Measurements from ENCODE around the gene ATOSA. TPM values are rescaled to one million over a fixed set of nuclear protein-coding genes. Genes with fewer than 3 reads are reported as not detected.

The ATOSA gene
- total RNA-seq, 1 experiment from 2014 or later = 21.3 TPM

GRCh38 chr15:52715411-52715810 is 36.2 kb upstream of the ATOSA start:
- Mint-ChIP-seq H3K4me3 (ENCODE audit: unreplicated experiment) (no peak overlapping the region), H3K9me3 (ENCODE audit: unreplicated experiment) (no peaks in the 10 kb centered on the region), H3K27me3 (ENCODE audit: insufficient read depth, unreplicated experiment) (no peaks in the 10 kb centered on the region), H3K27ac (ENCODE audit: low read depth, unreplicated experiment) (no peak overlapping the region), H3K36me3 (ENCODE audit: insufficient read depth, unreplicated experiment) (no peaks in the 10 kb centered on the region), H3K4me1 (ENCODE audit: insufficient read depth, unreplicated experiment) (peaks cover 5% of the 10 kb centered on the region)
- BruUV-seq (replicated peaks) = no TSS peak
- no peak for DNase-seq (ENCODE audit: unreplicated experiment)
- intact Hi-C loops (cut with micrococcal nuclease) = no loop called here
- POLR2A ChIA-PET = no interaction called here
- no peak for TF ChIP-seq CTCF (IDR thresholded peaks at IDR 0.05; ENCODE audit: unreplicated experiment)
- CTCF ChIA-PET = interaction anchor here (0.6 kb wide), 1 partner anchor 499 kb away, joined by 3 read pairs; no protein-coding TSS in a partner anchor

- no peak for TF ChIP-seq CTCF (IDR thresholded peaks at IDR 0.05; ENCODE audit: unreplicated experiment)
- Mint-ChIP-seq H3K27me3 (ENCODE audit: insufficient read depth, unreplicated experiment) (no peaks in the 10 kb centered on the region), H3K36me3 (ENCODE audit: insufficient read depth, unreplicated experiment) (no peaks in the 10 kb centered on the region), H3K9me3 (ENCODE audit: unreplicated experiment) (no peaks in the 10 kb centered on the region), H3K4me1 (ENCODE audit: insufficient read depth, unreplicated experiment) (peaks cover 3% of the 10 kb centered on the region), H3K27ac (ENCODE audit: low read depth, unreplicated experiment) (no peak overlapping the region), H3K4me3 (ENCODE audit: unreplicated experiment) (no peak overlapping the region)
- POLR2A ChIA-PET = no interaction called here
- CTCF ChIA-PET = no interaction called here
- no peak for DNase-seq (ENCODE audit: unreplicated experiment)
- intact Hi-C loops (cut with micrococcal nuclease) = no loop called here
- no TSS peak for BruUV-seq (replicated peaks)
These were observed 35.8 kb upstream of the ATOSA start for GRCh38 chr15:52714968-52715367.

DNA sequence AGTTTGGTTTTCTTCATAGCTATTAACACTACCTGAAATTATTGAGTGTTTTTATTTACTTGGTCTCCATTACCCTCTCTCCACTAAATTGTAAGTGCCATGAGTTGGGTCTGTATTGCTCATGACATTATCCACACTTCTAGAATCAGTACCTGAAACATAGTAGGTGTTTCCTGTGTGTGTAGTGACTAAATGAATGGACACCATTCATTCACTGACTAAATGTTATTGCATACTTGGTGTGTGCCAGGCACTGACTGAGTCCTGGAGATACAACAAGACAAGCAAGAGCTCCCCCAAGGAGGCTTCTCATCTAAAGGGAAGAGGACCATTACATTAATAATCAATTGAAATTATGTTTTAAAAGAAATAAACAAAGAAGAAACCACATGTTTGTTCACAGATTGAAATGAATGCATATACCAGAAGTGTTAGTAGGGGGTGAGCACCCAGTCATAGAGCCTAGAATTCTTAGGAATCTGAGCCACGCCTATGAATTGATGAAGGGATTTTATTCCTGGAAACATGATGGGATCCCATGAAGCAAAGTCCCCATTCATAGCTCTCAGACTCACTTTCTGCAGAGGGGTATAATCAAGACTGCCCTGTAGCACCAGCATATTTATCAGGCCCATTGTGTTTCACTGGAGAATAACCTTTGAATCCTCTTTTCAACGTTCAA is 31.7 kb upstream of the ATOSA start:
- Mint-ChIP-seq H3K9me3 (ENCODE audit: unreplicated experiment) (no peaks in the 10 kb centered on the region), H3K27me3 (ENCODE audit: insufficient read depth, unreplicated experiment) (no peaks in the 10 kb centered on the region), H3K36me3 (ENCODE audit: insufficient read depth, unreplicated experiment) (no peaks in the 10 kb centered on the region), H3K27ac (ENCODE audit: low read depth, unreplicated experiment) (no peak overlapping the region), H3K4me3 (ENCODE audit: unreplicated experiment) (no peak overlapping the region), H3K4me1 (ENCODE audit: insufficient read depth, unreplicated experiment) (peaks cover 16% of the 10 kb centered on the region)
- intact Hi-C loops (cut with micrococcal nuclease) = no loop called here
- BruUV-seq (replicated peaks) = no TSS peak
- DNase-seq (ENCODE audit: unreplicated experiment) = no peak
- no peak for TF ChIP-seq CTCF (IDR thresholded peaks at IDR 0.05; ENCODE audit: unreplicated experiment)
- POLR2A ChIA-PET = interaction anchor here (0.6 to 2.8 kb wide), 7 partner anchors 25 to 449 kb away, joined by 3 to 9 read pairs (median 4); partner anchors contain the start of genes ATOSA, MYO5A and MYO5C
- CTCF ChIA-PET = interaction anchor here (1.3 to 1.8 kb wide), 2 partner anchors 19 to 23 kb away, joined by 3 to 5 read pairs; no protein-coding TSS in a partner anchor

GRCh38 chr15:52710050-52710707 is 31.0 kb upstream of the ATOSA start:
- Mint-ChIP-seq H3K4me1 (ENCODE audit: insufficient read depth, unreplicated experiment) (peaks cover 20% of the 10 kb centered on the region), H3K4me3 (ENCODE audit: unreplicated experiment) (no peak overlapping the region), H3K27ac (ENCODE audit: low read depth, unreplicated experiment) (no peak overlapping the region), H3K9me3 (ENCODE audit: unreplicated experiment) (no peaks in the 10 kb centered on the region), H3K27me3 (ENCODE audit: insufficient read depth, unreplicated experiment) (no peaks in the 10 kb centered on the region), H3K36me3 (ENCODE audit: insufficient read depth, unreplicated experiment) (no peaks in the 10 kb centered on the region)
- ChIA-PET CTCF (interaction anchor here (0.6 to 1.8 kb wide), 3 partner anchors 11 to 24 kb away, joined by 3 to 5 read pairs (median 3); no protein-coding TSS in a partner anchor), POLR2A (interaction anchor here (0.6 to 2.8 kb wide), 7 partner anchors 26 to 449 kb away, joined by 3 to 9 read pairs (median 4); partner anchors contain the start of genes ATOSA, MYO5A and MYO5C)
- peak; percentile 55 for DNase-seq (ENCODE audit: unreplicated experiment)
- no peak for TF ChIP-seq CTCF (IDR thresholded peaks at IDR 0.05; ENCODE audit: unreplicated experiment)
- intact Hi-C loops (cut with micrococcal nuclease) = no loop called here
- no TSS peak for BruUV-seq (replicated peaks)
